IPS-18a (cell line): ENCODE results near the gene OCIAD2.
"Not testable (repeated sequence)": the region's sequence is repeated elsewhere in the genome, so short reads cannot be mapped to it uniquely, and the experiment has no call there.

ENCODE experiments used
- H3K27ac ChIP-seq: one replicate; pipeline ENCODE4 v1.5.1; 2013; ENCODE audit warnings: low read length
- H3K27me3 ChIP-seq: one replicate; pipeline ENCODE4 v1.6.1; 2013; ENCODE audit warnings: mild to moderate bottlenecking, low read length; ENCODE audit not compliant: control insufficient read depth, insufficient read depth
- H3K36me3 ChIP-seq: one replicate; pipeline ENCODE4 v1.6.1; 2013; ENCODE audit warnings: low read depth, low read length; ENCODE audit not compliant: control insufficient read depth
- H3K4me1 ChIP-seq: one replicate; pipeline ENCODE4 v1.6.1; 2013; ENCODE audit warnings: low read depth, low read length; ENCODE audit not compliant: control insufficient read depth
- H3K4me3 ChIP-seq: one replicate; pipeline ENCODE4 v1.5.1; 2013; ENCODE audit warnings: low read length
- H3K9ac ChIP-seq: one replicate; pipeline ENCODE4 v1.6.1; 2013; ENCODE audit warnings: mild to moderate bottlenecking, low read length, moderate library complexity
- H3K9me3 ChIP-seq: one replicate; pipeline ENCODE4 v1.6.1; 2013; ENCODE audit warnings: low read depth, low read length; ENCODE audit not compliant: control insufficient read depth

Gene OCIAD2

GRCh38 chr4:48937033-48937432, 30.5 kb upstream of the OCIAD2 start:
- Histone ChIP-seq H3K9me3 (no peaks in the 10 kb centered on the region), H3K4me1 (no peaks in the 10 kb centered on the region), H3K4me3 (no peak overlapping the region), H3K36me3 (no peaks in the 10 kb centered on the region), H3K9ac (no peak overlapping the region), H3K27me3 (no peaks in the 10 kb centered on the region), H3K27ac (no peak overlapping the region)

DNA sequence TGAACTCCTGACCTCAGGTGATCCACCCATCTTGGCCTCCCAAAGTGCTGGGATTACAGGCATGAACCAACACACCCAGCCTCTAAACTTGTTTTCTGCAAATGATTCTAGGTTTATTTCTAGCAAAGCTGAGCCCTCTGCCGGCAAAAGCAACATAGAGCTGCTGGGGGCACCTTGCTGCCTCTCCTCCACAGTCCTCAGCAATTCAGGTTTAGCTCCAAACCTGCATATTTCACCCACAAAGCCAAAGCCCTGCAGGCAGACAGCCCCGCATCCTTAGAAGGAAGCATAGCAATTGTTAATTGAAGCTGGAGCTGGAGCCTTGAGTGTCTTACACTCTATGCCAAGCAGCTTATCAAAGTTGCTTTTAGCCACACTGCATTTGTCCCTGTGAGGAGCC, 24.9 kb upstream of the OCIAD2 start:
- Histone ChIP-seq H3K4me1 (no peaks in the 10 kb centered on the region), H3K27me3 (no peaks in the 10 kb centered on the region), H3K9me3 (no peaks in the 10 kb centered on the region), H3K36me3 (no peaks in the 10 kb centered on the region), H3K9ac (no peak overlapping the region), H3K27ac (no peak overlapping the region), H3K4me3 (no peak overlapping the region)

GRCh38 chr4:48930654-48931053, 24.1 kb upstream of the OCIAD2 start:
- Histone ChIP-seq H3K4me3 (no peak overlapping the region), H3K27ac (no peak overlapping the region), H3K9me3 (no peaks in the 10 kb centered on the region), H3K36me3 (no peaks in the 10 kb centered on the region), H3K27me3 (no peaks in the 10 kb centered on the region), H3K9ac (no peak overlapping the region), H3K4me1 (no peaks in the 10 kb centered on the region)

DNA sequence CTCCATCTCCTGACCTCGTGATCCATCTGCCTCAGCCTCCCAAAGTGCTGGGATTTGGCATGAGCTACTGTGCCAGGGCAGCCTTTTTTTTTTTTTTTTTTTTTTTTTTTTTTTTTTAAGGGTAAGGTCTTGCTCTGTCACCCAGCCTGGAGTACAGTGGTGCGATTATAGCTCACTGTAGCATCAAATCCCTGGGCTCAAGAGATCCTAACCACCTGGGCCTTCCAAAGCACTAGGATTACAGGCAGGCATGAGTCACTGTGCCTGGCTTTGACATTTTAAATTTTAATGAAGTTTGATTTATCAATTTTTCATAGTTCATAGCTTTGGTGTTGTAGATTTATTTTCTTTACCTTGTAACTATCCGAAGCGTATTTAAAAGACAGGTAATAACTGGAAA, 17.8 kb upstream of the OCIAD2 start:
- H3K9ac ChIP-seq, result no peak overlapping the region
- H3K4me1 ChIP-seq, result no peaks in the 10 kb centered on the region
- H3K4me3 ChIP-seq, result no peak overlapping the region
- H3K36me3 ChIP-seq, result no peaks in the 10 kb centered on the region
- H3K27ac ChIP-seq, result no peak overlapping the region
- no peaks in the 10 kb centered on the region for H3K27me3 ChIP-seq
- no peaks in the 10 kb centered on the region for H3K9me3 ChIP-seq

- H3K36me3 ChIP-seq, H3K9me3 ChIP-seq, H3K4me1 ChIP-seq, H3K27me3 ChIP-seq, H3K27ac ChIP-seq, H3K4me3 ChIP-seq, H3K9ac ChIP-seq: not testable (repeated sequence)
Observed at GRCh38 chr4:48923065-48923464, 16.5 kb upstream of the OCIAD2 start.

GRCh38 chr4:48914311-48914710, 7.7 kb upstream of the OCIAD2 start:
- Histone ChIP-seq H3K27me3 (no peaks in the 10 kb centered on the region), H3K27ac (no peak overlapping the region), H3K4me1 (no peaks in the 10 kb centered on the region), H3K36me3 (no peaks in the 10 kb centered on the region), H3K9ac (no peak overlapping the region), H3K4me3 (no peak overlapping the region), H3K9me3 (no peaks in the 10 kb centered on the region)

DNA sequence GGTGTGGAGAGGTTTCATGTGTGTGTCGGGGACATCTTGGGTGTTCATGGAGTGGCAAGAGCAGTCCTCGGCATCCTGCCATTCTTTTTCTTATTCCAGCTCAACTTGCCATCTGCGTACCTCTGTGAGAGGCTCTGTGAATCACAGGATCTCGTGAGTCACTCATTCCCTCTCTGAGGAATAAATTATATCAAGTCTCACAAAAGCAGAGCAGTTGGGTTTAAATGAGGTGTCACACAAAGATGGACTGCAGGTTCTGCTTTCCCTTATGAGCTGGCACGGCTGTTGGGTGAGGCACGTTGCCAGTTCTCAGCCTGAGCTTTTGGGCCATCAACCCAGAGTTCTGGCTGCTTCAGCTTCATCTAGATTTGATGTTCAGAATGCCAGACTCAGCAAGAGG, 6.8 kb upstream of the OCIAD2 start:
- Histone ChIP-seq H3K27me3 (no peaks in the 10 kb centered on the region), H3K36me3 (no peaks in the 10 kb centered on the region), H3K9me3 (no peaks in the 10 kb centered on the region), H3K4me3 (no peak overlapping the region), H3K4me1 (no peaks in the 10 kb centered on the region), H3K27ac (no peak overlapping the region), H3K9ac (no peak overlapping the region)

- H3K9me3 ChIP-seq, result no peaks in the 10 kb centered on the region
- no peak overlapping the region for H3K9ac ChIP-seq
- H3K36me3 ChIP-seq, result no peaks in the 10 kb centered on the region
- H3K27me3 ChIP-seq, result no peaks in the 10 kb centered on the region
- no peak overlapping the region for H3K27ac ChIP-seq
- H3K4me3 ChIP-seq, result no peak overlapping the region
- H3K4me1 ChIP-seq, result no peaks in the 10 kb centered on the region
Observed at GRCh38 chr4:48912349-48912748, 5.8 kb upstream of the OCIAD2 start.

GRCh38 chr4:48910511-48910910, 3.9 kb upstream of the OCIAD2 start:
- no peaks in the 10 kb centered on the region for H3K36me3 ChIP-seq
- no peak overlapping the region for H3K9ac ChIP-seq
- H3K9me3 ChIP-seq, result no peaks in the 10 kb centered on the region
- no peaks in the 10 kb centered on the region for H3K27me3 ChIP-seq
- peaks cover 5% of the 10 kb centered on the region for H3K4me1 ChIP-seq
- no peak overlapping the region for H3K27ac ChIP-seq
- H3K4me3 ChIP-seq, result no peak overlapping the region

DNA sequence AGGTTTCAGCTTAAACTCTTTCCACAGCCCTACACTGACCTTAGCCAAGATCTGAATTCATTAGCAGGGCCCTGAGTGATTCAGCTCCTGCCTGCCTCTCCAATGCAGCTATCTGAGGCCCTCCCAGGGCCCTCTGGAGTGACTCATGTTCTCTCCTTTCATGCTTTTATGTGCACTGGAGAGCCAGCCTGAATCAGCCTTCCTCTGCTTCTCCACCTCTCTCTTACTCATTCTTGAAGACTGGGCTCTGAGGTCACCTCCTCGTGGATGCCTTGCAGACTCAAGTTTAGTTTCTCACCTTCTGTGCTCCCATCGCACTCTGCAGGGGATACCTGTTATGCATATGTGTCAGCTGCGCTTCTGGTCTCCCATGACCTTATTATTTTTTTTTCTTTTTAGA, 3.1 kb upstream of the OCIAD2 start:
- Histone ChIP-seq H3K4me3 (no peak overlapping the region), H3K9ac (no peak overlapping the region), H3K4me1 (peaks cover 6% of the 10 kb centered on the region), H3K27ac (no peak overlapping the region), H3K27me3 (no peaks in the 10 kb centered on the region), H3K36me3 (no peaks in the 10 kb centered on the region), H3K9me3 (no peaks in the 10 kb centered on the region)

DNA sequence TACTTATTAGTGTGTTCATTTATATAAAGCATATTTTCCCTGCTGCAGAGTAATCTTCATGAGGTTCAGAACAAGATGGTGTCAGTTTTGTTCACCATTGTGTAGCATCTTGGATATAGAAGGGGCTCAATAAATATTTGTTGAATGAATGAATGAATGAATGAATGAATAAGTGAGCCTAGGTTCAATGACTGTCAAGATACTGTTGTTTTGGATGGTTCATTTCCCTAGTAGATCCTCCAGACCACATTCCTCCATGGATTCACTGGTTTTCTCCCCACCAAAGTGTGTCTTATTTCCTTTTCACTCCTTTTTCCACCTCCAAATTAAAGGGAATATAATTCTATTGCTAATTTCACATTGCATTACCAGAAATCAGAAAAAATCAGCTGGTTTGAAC, 2.1 kb upstream of the OCIAD2 start:
- H3K4me1 ChIP-seq, result peaks cover 6% of the 10 kb centered on the region
- H3K9ac ChIP-seq, result no peak overlapping the region

GRCh38 chr4:48907706-48908477, 1.3 kb upstream of the OCIAD2 start:
- Histone ChIP-seq H3K9ac (no peak overlapping the region), H3K4me1 (peaks cover 6% of the 10 kb centered on the region), H3K9me3 (no peaks in the 10 kb centered on the region), H3K27me3 (no peaks in the 10 kb centered on the region), H3K4me3 (no peak overlapping the region), H3K27ac (no peak overlapping the region), H3K36me3 (peaks cover 8% of the 10 kb centered on the region)

More for the DNA sequence above, 2.1 kb upstream of the OCIAD2 start:
- Histone ChIP-seq H3K27ac (no peak overlapping the region), H3K4me3 (no peak overlapping the region), H3K27me3 (no peaks in the 10 kb centered on the region), H3K9me3 (no peaks in the 10 kb centered on the region), H3K36me3 (peaks cover 5% of the 10 kb centered on the region)
